HL-60 (cell line): ENCODE data around the gene IRF4.

Experiments
- DNase-seq, 2 experiments: peaks; one replicate each; pipeline ENCODE4 v3.0.0-alpha.2; 2010 to 2020; ENCODE audit warnings: low read depth in 1 of 2, low spot score in 1 of 2
- H3K27ac ChIP-seq: fragments of 250-450 bp; sonication (Bioruptor Pico); replicated peaks from 2 replicates; pipeline ENCODE4 v1.5.1; 2020; ENCODE audit warnings: mild to moderate bottlenecking, moderate library complexity
- H3K27me3 ChIP-seq: fragments of 250-450 bp; sonication (Bioruptor Pico); 2 replicates; pipeline ENCODE4 v1.5.1; 2021; ENCODE audit warnings: mild to moderate bottlenecking, moderate library complexity; ENCODE audit not compliant: insufficient read depth, poor library complexity, severe bottlenecking
- H3K4me3 ChIP-seq: replicated peaks from 2 replicates; pipeline ENCODE4 v1.5.1; 2011; ENCODE audit warnings: mild to moderate bottlenecking, control low read depth, low read length; ENCODE audit not compliant: insufficient read depth
- CTCF ChIP-seq: IDR thresholded peaks from one replicate; pipeline ENCODE4 v1.5.1; 2011; ENCODE audit warnings: low read length, control low read depth, inconsistent platforms; ENCODE audit not compliant: insufficient read depth
- GABPA ChIP-seq: IDR thresholded peaks from 2 replicates; pipeline ENCODE4 v1.6.1; 2012; ENCODE audit warnings: low read depth
- POLR2AphosphoS5 ChIP-seq: IDR thresholded peaks from 2 replicates; pipeline ENCODE4 v1.6.1; 2012; ENCODE audit warnings: low read depth
- SPI1 ChIP-seq: IDR thresholded peaks from 2 replicates; pipeline ENCODE4 v1.6.1; 2012; ENCODE audit warnings: low read depth, mild to moderate bottlenecking, borderline replicate concordance
- TF ChIP-seq, protein P1 (sequence below): IDR thresholded peaks from 2 replicates; pipeline ENCODE4 v1.6.1; 2012; ENCODE audit warnings: low read depth; ENCODE audit not compliant: insufficient replicate concordance

Gene IRF4

GRCh38 chr6:451336-451735 lies 59.8 kb downstream of the IRF4 start:
- Histone ChIP-seq H3K27ac (no peak overlapping the region), H3K27me3 (no peaks in the 10 kb centered on the region), H3K4me3 (no peak overlapping the region)
- no peak for TF ChIP-seq SPI1
- no peak for TF ChIP-seq CTCF
- TF ChIP-seq GABPA = no peak
- TF ChIP-seq POLR2AphosphoS5 = no peak
- TF ChIP-seq, protein P1, sequence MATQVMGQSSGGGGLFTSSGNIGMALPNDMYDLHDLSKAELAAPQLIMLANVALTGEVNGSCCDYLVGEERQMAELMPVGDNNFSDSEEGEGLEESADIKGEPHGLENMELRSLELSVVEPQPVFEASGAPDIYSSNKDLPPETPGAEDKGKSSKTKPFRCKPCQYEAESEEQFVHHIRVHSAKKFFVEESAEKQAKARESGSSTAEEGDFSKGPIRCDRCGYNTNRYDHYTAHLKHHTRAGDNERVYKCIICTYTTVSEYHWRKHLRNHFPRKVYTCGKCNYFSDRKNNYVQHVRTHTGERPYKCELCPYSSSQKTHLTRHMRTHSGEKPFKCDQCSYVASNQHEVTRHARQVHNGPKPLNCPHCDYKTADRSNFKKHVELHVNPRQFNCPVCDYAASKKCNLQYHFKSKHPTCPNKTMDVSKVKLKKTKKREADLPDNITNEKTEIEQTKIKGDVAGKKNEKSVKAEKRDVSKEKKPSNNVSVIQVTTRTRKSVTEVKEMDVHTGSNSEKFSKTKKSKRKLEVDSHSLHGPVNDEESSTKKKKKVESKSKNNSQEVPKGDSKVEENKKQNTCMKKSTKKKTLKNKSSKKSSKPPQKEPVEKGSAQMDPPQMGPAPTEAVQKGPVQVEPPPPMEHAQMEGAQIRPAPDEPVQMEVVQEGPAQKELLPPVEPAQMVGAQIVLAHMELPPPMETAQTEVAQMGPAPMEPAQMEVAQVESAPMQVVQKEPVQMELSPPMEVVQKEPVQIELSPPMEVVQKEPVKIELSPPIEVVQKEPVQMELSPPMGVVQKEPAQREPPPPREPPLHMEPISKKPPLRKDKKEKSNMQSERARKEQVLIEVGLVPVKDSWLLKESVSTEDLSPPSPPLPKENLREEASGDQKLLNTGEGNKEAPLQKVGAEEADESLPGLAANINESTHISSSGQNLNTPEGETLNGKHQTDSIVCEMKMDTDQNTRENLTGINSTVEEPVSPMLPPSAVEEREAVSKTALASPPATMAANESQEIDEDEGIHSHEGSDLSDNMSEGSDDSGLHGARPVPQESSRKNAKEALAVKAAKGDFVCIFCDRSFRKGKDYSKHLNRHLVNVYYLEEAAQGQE = no peak
- no peak for DNase-seq

- no peak for DNase-seq
- no peak overlapping the region for H3K4me3 ChIP-seq
- TF ChIP-seq POLR2AphosphoS5 (no peak), CTCF (no peak), SPI1 (no peak), GABPA (no peak)
- TF ChIP-seq, protein P1 = no peak
- H3K27me3 ChIP-seq = no peaks in the 10 kb centered on the region
- no peak overlapping the region for H3K27ac ChIP-seq
Measured at GRCh38 chr6:451847-452246, 60.3 kb downstream of the IRF4 start.

DNA sequence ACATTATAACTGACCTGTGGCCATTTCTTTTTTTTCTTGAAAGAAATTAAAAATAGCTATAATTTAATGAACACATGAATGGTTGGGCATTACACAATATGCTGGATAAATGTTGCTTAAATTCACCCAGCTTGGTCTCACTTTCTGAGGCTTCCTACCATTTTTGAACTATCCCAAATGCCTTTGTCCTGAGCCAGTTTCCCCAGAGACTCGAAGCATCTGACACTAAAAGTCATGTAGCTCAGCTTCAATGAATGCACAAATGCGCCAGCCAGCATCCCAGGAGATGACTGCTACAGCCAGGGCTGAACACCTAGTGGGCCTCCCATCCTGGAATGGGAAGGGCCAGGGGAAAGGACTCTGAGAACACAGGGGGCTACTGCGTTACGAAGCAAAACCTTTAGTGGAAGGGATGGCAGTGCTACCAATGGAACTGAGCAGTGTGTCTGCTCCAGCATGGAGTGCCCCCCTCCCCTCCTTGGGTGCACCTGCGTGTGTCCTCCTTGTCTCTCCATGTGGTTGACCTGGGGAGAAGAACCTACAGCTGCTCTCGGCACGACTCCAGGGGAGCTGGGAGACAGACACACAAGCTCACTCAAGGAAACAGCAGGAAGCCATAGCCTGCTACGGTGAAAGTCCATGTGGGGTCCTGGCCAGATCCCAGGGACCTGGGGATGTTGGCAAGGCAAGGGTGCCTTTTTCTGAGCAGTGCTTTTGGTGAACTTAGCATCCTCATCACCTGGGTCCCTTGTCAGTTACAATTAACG lies 60.9 kb downstream of the IRF4 start:
- H3K27ac ChIP-seq = no peak overlapping the region
- no peak overlapping the region for H3K4me3 ChIP-seq
- no peaks in the 10 kb centered on the region for H3K27me3 ChIP-seq
- no peak for TF ChIP-seq CTCF
- TF ChIP-seq, protein P1 = no peak
- TF ChIP-seq SPI1 = no peak
- TF ChIP-seq POLR2AphosphoS5 = no peak
- no peak for TF ChIP-seq GABPA
- no peak for DNase-seq
